Measurements from ENCODE around the gene CDK8.

CDK8 gene

DNA sequence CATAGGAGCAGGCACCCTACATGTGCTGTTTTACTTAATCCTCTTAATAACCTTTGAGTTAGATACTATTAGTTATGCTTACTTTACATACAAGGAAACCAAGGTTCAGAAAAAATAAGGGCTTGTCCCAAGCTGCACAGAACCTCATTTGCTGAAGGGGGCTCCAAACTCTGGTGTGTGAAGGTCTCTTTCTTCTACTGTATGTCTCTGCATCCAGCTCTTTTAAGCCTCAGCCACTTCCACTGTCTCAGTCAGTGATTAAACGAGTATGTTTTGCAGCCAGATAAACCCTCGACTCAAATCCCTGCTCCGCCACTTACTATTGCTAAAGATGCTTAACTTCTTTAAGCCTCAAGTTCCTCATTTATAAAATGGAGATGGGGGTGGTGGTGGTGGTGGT lies 191.2 kb downstream of the CDK8 start:
- no peak for TF ChIP-seq POLR2A (IDR thresholded peaks at IDR 0.05; ENCODE audit: low read depth, low read length)

DNA sequence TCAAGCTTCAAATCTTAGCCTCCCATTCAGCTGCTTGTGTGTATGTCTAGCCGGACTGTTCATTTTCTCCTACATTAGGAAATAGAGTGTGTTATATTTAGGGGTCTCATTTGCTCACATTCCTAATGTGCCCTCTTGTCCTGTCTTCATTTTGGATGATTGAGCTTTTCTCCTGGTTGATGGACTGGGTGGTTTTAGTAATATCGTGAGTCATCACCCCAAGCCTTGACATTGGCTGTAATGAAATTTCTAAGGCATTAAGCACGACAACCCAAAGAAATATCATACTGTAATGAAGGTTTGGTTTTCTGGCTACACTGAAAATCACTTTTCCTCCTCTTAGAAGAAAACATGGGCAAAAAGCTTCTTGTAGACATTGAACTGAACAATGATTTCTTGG lies 192.8 kb downstream of the CDK8 start:
- no peak for TF ChIP-seq POLR2A (IDR thresholded peaks at IDR 0.05; ENCODE audit: low read depth, low read length)
- FAIRE-seq = no peak
- DNase-seq (ENCODE audit: insufficient read length, low spot score) = no peak

More for the DNA sequence above, 191.2 kb downstream of the CDK8 start:
- DNase-seq (ENCODE audit: insufficient read length, low spot score) = no peak
- no peak for FAIRE-seq

DNA sequence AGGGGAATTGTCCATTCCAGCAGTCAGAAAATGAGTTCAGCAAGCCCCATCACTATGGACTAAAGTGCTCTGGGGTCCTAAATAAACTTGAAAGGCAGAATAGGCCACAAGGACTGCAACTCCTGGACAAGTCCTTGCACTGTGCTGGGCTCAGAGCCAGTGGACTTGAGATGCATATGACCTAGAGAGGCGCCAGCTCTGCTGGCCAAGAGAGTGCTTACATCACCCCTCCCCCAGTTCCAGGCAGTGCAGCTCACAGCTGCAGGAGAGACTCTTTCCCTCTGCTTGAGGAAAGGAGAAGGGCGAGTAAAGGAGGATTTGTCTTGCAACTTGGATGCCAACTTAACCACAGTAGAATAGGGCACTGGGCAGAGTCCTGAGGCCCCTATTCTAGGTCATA lies 194.1 kb downstream of the CDK8 start:
- FAIRE-seq (no peak), DNase-seq (ENCODE audit: insufficient read length, low spot score) (no peak)
- TF ChIP-seq POLR2A (IDR thresholded peaks at IDR 0.05; ENCODE audit: low read depth, low read length) = no peak

DNA sequence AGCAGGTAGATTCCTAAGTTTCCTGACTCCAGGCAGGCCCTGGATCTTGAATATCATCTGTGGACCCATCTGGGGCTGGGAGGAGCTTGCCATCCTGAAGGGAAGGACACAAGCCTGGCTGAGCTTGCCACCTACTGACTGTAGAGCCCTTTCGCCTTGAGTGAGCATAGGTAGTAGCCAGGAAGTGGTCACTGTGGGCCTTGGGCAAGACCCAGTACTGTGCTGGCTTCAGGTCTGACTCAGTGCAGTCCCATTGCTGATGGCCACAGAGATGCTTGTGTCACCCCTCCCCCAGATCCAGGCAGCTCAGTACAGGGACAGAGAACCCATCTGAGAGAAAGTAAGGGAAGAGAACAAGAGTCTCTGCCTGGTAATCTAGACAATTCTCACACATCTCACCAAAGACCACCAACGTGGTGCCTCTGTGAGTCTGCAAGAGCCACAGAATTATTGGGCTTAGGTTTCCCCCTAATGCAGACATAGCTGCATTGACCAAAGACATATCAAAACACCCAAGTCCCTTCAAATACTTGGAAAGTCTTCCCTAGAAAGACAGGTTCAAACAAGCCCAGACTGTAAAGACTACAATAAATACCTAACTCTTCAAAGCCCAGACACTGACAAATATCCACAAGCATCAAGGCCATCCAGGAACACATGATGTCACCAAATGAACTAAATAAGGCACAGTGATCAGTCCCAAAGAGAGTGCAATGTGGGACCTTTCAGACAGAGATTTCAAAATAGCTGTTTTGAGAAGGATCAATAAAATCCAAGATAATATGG lies 195.3 kb downstream of the CDK8 start:
- DNase-seq (ENCODE audit: insufficient read length, low spot score) (no peak), FAIRE-seq (no peak)
- TF ChIP-seq POLR2A (IDR thresholded peaks at IDR 0.05; ENCODE audit: low read depth, low read length) = no peak

All from H54 (cell line).